ENCODE results near the gene CAMTA1. TPM values are rescaled to one million over a fixed set of nuclear protein-coding genes. Genes with fewer than 3 reads are reported as not detected.
"Not testable (repeated sequence)": the region's sequence is repeated elsewhere in the genome, so short reads cannot be mapped to it uniquely, and the experiment has no call there.

CAMTA1 gene
- total RNA-seq, 1 donor from 2014 or later: 109 TPM

GRCh38 chr1:7380712-7381111 lies 595.5 kb downstream of the CAMTA1 start:
- Mint-ChIP-seq H3K36me3 (ENCODE audit: low read depth) (no peaks in the 10 kb centered on the region), H3K4me3 (no peak overlapping the region), H3K4me1 (peaks cover 23% of the 10 kb centered on the region), H3K27me3 (ENCODE audit: low read depth) (no peaks in the 10 kb centered on the region), H3K9me3 (no peaks in the 10 kb centered on the region), H3K27ac (ENCODE audit: unreplicated experiment) (no peak overlapping the region)
- TF ChIP-seq CTCF (conservative IDR thresholded peaks at IDR 0.05): no peak
- DNase-seq (ENCODE audit: low read depth, low spot score): no peak

GRCh38 chr1:7381729-7382128 lies 596.5 kb downstream of the CAMTA1 start:
- not testable (repeated sequence) for H3K9me3 Mint-ChIP-seq; H3K27ac Mint-ChIP-seq (ENCODE audit: unreplicated experiment); H3K36me3 Mint-ChIP-seq (ENCODE audit: low read depth); H3K4me3 Mint-ChIP-seq; DNase-seq (ENCODE audit: low read depth, low spot score); H3K27me3 Mint-ChIP-seq (ENCODE audit: low read depth)
- H3K4me1 Mint-ChIP-seq: peaks cover 25% of the 10 kb centered on the region

GRCh38 chr1:7382971-7383370 lies 597.7 kb downstream of the CAMTA1 start:
- DNase-seq (ENCODE audit: low read depth, low spot score): no peak
- no peak overlapping the region for H3K4me3 Mint-ChIP-seq

GRCh38 chr1:7383671-7384520 lies 598.6 kb downstream of the CAMTA1 start:
- Mint-ChIP-seq H3K9me3 (no peaks in the 10 kb centered on the region), H3K4me1 (peaks cover 38% of the 10 kb centered on the region), H3K27ac (ENCODE audit: unreplicated experiment) (no peak overlapping the region), H3K27me3 (ENCODE audit: low read depth) (no peaks in the 10 kb centered on the region), H3K36me3 (ENCODE audit: low read depth) (no peaks in the 10 kb centered on the region), H3K4me3 (no peak overlapping the region)
- TF ChIP-seq CTCF (conservative IDR thresholded peaks at IDR 0.05): no peak
- DNase-seq (ENCODE audit: low read depth, low spot score): no peak

More at GRCh38 chr1:7382971-7383370, 597.7 kb downstream of the CAMTA1 start:
- Mint-ChIP-seq H3K27ac (ENCODE audit: unreplicated experiment) (no peak overlapping the region), H3K4me1 (peaks cover 36% of the 10 kb centered on the region), H3K36me3 (ENCODE audit: low read depth) (no peaks in the 10 kb centered on the region), H3K27me3 (ENCODE audit: low read depth) (no peaks in the 10 kb centered on the region), H3K9me3 (no peaks in the 10 kb centered on the region)
- no peak for TF ChIP-seq CTCF (conservative IDR thresholded peaks at IDR 0.05)

GRCh38 chr1:7384679-7385078 lies 599.4 kb downstream of the CAMTA1 start:
- TF ChIP-seq CTCF (conservative IDR thresholded peaks at IDR 0.05): no peak
- no peaks in the 10 kb centered on the region for H3K36me3 Mint-ChIP-seq (ENCODE audit: low read depth)
- no peaks in the 10 kb centered on the region for H3K9me3 Mint-ChIP-seq
- DNase-seq (ENCODE audit: low read depth, low spot score): no peak
- H3K27ac Mint-ChIP-seq (ENCODE audit: unreplicated experiment): no peak overlapping the region
- no peaks in the 10 kb centered on the region for H3K27me3 Mint-ChIP-seq (ENCODE audit: low read depth)
- H3K4me1 Mint-ChIP-seq: peaks cover 35% of the 10 kb centered on the region
- H3K4me3 Mint-ChIP-seq: no peak overlapping the region

GRCh38 chr1:7385471-7386225 lies 600.4 kb downstream of the CAMTA1 start:
- DNase-seq (ENCODE audit: low read depth, low spot score): no peak
- Mint-ChIP-seq H3K27ac (ENCODE audit: unreplicated experiment) (no peak overlapping the region), H3K27me3 (ENCODE audit: low read depth) (no peaks in the 10 kb centered on the region)

More at GRCh38 chr1:7385471-7386225, 600.4 kb downstream of the CAMTA1 start:
- H3K4me1 Mint-ChIP-seq: peaks cover 33% of the 10 kb centered on the region
- no peaks in the 10 kb centered on the region for H3K9me3 Mint-ChIP-seq
- no peak overlapping the region for H3K4me3 Mint-ChIP-seq
- no peak for TF ChIP-seq CTCF (conservative IDR thresholded peaks at IDR 0.05)
- no peaks in the 10 kb centered on the region for H3K36me3 Mint-ChIP-seq (ENCODE audit: low read depth)

Measured in neural crest cell (in vitro differentiated cells).